ENCODE measurements around the gene ADD2.

DNA sequence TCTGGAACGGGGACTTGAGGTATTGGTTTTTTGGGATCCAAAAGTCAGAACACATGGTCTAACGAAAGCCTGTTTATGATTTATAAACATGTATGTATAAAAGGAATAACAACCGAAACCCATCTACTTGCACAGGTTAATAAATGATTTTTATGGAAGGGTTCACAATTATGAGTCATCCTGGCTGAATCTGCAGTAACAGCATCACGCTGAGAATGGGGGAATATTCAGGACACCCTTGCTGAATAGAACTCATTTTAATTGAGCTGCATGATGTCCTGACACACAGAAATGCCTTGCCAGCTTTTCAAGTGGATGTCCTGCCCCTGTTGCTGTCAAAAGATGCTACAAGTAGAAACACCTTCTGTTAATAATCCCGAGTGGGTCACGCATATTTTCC, 159.6 kb downstream of the ADD2 start:
- no peak for TF ChIP-seq POLR2A (IDR thresholded peaks at IDR 0.05; ENCODE audit: low read length)
- TF ChIP-seq GATA1 (IDR thresholded peaks at IDR 0.05; ENCODE audit: low read depth, low read length) = no peak

Measured in erythroblast (primary cell).